Subcutaneous adipose tissue (tissue), 4 donors: ENCODE data around the gene TEX13D. TPM values are rescaled to one million over a fixed set of nuclear protein-coding genes. Genes with fewer than 3 reads are reported as not detected.

Source experiments
- CTCF ChIP-seq: fragments of 450-650 bp; IDR thresholded peaks from one replicate; pipeline ENCODE4 v1.5.1; 2016; ENCODE audit warnings: low read depth, mild to moderate bottlenecking, control low read depth, antibody characterized with exemption, moderate library complexity
- small RNA-seq: library from RNA; depleted of rRNA; stranded (forward); fragments of <200 nt; gene quantifications from one replicate; pipeline ENCODE3, GENCODE V24; 2016
- total RNA-seq, 4 donors: library from RNA; depleted of rRNA; stranded (reverse); fragments of >200 nt; gene quantifications; one replicate each; pipeline ENCODE4 v1.1.0, GENCODE V29; 2016

The TEX13D gene
- total RNA-seq, 4 donors from 2014 or later: not detected

DNA sequence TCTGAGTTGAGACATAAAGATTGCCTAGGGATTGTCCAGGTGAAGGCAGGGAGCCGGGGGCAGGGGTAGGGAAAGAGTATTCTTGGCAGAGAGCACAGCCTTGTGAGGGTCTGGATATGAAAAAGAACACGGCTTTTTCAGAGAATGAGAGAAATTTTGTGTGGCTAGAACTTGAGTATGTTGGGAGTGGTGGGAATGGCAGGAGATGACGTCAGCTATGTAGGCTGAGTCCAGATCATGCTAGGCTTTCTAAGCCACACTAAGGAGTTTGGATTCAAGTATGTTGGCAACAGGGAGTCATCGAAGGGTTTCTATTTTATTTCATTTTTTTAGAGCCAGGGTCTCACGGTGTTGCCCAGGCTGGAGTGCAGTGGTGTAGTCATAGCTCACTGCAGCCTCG, 53.9 kb downstream of the TEX13D start:
- no peak for TF ChIP-seq CTCF

Small RNAs within 50 kb of the gene (small RNA-seq; reads per million reads assigned to genes)
- not detected for gene AL022718.1

Other genes with a start within 250 kb of the TEX13D start
- 1 to 10 TPM; 1.1 to 2.9 (median 1.8) TPM for gene SH2D1A, start 13.9 kb downstream of the TEX13D start, total RNA-seq